ENCODE results near the gene MED27.

Gene MED27

DNA sequence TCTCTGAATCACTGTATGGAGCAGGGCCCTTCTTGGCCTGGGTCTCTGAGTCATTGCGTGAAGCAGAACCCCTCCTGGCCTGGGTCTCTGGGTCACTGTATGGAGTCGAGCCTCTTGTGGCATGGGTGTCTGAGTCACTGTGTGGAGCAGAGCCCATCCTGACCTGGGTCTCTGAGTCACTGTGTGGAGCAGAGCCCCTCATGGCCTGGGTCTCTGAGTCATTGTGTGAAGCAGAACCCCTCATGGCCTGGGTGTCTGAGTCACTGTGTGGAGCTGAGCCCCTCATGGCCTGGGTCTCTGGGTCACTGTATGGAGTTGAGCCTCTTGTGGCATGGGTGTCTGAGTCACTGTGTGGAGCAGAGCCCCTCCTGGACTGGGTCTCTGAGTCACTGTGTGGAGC lies 245.8 kb downstream of the MED27 start:
- no peak for DNase-seq (ENCODE audit: low spot score)

DNA sequence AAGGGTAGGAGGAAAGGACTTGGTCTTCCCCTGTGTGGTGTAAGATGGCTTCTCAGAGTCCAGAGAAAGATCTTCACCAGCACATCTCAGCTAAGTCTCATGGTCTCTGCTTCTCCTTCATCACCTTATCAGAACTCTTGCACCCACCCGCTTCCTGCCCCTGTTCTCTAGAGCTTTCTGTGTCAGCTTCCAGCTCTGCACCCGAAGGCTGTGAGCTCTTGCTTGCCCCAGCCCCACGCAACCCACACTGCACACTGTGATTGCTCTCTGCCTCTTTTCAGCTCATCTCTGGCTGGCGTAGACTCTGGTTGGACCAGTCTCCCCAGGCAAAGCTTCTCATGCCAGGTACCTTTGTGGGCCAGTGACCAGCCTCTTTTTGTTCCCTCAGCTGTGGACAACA lies 246.6 kb downstream of the MED27 start:
- no peak for DNase-seq (ENCODE audit: low spot score)

GRCh38 chr9:131831380-131832165 lies 248.1 kb downstream of the MED27 start:
- DNase-seq (ENCODE audit: low spot score): no peak

DNA sequence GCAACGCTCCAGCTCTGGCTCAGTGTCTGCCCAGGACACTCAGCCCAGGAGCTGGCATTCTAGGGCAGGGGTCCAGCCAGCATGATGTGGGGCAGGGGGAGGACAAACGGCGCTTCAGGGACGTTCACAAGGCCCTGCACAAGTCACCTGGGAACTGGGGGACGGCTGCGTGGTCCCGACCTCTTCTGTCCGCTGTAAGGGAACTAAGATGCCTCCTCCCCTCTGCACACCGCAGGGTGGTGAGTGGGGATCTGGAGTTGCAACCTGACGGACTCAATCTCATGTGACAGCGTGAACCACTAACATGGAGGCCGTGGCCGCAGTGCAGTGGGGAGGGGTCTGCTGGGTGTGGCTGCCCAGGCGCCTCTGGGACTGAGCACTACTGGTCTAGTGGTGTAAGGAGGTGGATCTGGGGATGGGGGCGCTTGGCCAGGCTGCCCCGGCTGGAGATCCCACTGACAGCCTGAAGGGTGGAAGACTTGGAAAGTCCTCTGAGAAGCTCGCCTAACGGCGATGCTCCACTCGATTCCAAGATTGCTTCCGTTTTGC lies 251.8 kb downstream of the MED27 start:
- no peak for DNase-seq (ENCODE audit: low spot score)

DNA sequence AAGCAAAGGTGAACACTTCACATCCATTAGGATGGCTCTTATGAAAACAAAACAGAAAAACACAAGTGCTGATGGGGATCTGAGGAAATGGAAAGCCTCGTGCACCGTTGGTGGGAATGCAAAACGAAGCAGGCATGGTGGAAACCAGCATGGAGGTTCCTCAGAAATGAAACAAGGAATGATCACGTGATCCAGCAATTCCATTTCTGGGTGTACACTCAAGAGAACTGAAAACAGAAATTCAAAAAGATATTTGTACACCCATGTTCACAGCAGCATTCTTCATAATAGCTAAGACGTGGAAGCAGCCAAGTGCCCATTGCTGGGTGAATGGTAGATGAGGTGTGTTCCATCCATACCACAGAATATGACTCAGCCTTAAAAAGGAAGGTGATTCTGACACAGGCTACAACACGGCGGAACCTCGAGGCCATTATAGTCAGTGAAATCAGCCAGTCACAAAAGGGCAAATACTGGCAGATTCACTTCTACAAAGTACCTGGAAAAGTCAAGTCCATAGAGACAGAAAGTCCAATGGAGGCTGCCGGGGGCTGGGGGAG lies 252.6 kb downstream of the MED27 start:
- no peak for DNase-seq (ENCODE audit: low spot score)

DNA sequence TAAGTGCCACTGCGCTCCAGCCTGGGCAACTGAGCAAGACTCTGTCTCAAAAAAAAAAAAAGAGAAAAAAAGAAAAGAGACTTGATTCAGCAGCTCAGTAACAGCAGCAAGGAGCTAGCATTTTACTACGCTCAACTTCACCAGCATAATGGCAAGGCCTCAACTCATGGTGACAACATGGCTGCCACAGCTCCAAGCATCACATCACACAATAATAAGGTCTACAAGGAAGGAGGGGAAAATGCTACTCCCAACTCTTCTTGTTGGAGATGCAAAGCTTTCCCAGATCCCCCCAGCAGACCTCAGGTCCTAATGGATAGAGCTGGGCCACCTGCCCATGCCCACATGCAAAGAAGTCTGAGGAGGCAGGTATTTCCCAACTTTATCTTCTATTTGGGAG lies 253.6 kb downstream of the MED27 start:
- no peak for DNase-seq (ENCODE audit: low spot score)

GRCh38 chr9:131824953-131825495 lies 254.6 kb downstream of the MED27 start:
- DNase-seq (ENCODE audit: low spot score): no peak

- no peak for DNase-seq (ENCODE audit: low spot score)
Observed at GRCh38 chr9:131824155-131824594, 255.5 kb downstream of the MED27 start.

DNA sequence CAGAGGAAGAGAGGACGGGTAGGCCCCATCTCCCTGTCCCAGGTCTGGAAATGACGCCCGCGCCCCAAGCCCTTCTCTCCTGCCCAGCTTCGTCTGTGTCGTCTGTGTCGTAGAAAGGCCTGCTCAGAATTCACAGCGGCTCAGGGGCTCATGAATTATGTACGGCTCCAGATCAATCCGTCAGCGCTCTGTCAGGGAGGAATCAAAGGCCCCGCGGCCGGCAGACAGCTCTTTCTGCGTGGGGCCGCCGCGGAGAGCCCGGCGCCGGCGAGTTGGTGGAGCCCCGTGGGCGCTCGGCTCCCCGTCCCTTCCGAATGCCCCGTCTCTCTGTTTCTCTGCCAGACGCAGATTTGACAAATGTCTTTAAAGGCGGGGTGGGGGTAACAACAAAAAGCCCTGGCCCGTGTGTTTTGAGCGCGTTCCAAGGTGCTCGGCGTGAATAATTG lies 255.9 kb downstream of the MED27 start:
- DNase-seq (ENCODE audit: low spot score): no peak

DNA sequence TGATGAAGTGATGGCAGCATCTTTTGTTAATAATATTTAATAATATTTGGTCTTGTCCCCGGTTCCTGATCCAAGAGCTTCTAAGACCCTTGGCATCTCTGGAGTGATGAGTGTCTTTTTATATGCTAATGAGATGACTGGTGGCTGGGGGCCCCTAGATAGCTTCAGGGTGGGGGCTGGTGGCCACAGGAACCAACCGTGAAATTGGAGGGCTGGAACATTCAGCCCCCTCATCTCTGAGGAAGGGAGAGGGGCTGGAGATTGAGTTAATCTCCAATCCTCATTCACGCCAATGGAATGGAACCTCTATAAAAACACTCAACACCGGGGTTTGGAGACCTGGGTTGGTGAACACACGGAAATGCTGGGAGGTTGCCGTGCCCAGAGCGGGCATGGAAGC lies 261.6 kb downstream of the MED27 start:
- DNase-seq (ENCODE audit: low spot score): no peak

DNA sequence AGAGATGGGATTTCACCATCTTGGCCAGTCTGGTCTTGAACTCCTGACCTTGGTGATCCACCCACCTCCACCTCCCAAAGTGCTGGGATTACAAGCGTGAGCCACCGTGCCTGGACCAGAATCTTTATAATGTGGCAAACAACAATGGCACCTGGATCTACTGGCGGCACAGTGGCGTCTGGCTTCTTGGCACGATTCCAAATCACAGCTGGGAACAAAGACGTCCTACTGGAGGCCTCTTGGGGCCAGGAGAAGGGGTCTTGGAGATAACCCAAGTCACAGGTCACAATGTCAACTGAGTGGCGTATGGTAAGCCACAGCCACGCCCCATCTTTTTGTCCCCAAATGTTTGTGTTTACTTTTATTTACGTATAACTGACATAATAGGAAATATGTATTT lies 262.0 kb downstream of the MED27 start:
- no peak for DNase-seq (ENCODE audit: low spot score)

DNA sequence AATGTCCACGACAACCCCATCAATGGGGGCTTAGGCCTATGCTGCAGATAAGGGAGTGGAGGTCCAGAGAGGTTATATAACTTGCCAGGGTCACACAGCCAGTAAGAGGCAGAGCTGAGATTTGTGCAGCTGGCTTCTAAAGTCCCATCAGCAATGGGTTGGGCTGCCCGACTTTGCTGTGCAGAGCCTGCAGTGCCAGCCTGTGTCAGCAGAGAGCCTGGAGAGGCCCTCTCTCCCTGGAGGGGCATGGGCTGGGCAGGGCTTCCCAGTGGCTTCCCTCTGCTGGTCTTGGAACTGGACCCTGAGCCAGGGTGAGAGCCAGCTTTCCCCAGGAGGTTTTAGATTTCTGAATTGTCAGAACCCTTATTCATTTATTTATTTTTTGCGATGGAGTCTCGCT lies 262.6 kb downstream of the MED27 start:
- no peak for DNase-seq (ENCODE audit: low spot score)

DNA sequence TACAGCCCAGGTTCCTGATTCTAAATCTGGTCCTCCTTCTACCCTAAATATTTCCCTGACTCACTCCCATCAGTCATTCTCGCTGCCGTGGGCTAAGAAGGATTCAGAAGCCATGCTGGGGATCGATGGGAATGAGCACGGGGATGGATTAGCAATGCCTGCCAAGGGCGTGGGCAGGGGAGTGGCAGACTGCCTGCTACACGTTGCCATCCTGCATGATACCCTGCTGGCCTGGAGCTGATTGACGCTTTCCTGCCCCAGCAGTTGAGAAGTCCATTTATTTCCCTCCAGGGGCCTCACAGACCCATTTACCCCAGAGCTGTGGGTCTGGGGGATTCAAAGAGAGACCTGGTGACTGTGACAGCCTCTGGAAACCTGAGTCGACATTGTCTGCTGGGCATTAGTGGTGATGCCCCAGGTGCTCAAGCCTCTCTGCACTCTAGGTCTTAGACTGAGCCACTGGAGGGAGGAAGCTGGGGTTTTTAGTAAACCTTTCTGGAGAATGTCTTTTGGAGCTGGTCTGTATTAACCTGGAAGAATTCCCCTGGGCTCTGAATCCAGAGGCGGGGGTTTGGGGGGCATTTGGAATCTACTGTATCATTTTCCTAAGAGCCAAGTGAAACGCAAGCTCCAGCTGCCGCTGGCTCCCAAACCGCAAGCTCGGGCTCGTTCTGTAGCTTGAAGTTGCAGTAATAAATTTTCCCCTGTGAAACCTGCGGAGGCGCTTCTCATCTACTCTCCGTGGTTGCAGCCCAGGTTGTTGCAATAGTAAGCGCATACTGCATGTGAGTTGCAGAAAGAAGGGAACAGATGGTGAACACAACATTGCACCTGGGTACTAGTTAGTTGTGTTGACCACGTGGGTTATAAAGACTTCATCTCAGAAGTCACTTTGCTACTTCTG lies 263.4 kb downstream of the MED27 start:
- DNase-seq (ENCODE audit: low spot score): no peak

DNA sequence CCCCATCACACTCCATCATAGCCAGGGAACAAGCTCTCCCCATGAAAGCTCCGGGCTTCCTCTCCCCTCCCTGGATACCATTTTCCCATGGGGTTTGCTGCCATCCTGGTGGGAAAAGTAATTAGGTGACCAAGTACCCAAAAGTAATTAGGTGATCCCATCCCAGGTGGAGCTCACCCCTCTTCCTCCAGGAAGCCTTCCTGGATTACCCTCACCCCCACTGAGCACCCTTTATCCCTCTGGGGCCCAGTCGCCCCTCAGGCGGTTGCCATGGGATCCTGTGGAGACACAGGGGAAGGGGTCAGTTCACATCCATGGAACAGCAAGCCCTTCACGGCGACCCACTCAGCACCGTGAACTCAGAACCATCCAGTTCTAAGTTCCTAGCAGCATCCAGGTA lies 265.0 kb downstream of the MED27 start:
- no peak for DNase-seq (ENCODE audit: low spot score)

- DNase-seq (ENCODE audit: low spot score): no peak
Observed at GRCh38 chr9:131813116-131813515, 266.6 kb downstream of the MED27 start.

DNA sequence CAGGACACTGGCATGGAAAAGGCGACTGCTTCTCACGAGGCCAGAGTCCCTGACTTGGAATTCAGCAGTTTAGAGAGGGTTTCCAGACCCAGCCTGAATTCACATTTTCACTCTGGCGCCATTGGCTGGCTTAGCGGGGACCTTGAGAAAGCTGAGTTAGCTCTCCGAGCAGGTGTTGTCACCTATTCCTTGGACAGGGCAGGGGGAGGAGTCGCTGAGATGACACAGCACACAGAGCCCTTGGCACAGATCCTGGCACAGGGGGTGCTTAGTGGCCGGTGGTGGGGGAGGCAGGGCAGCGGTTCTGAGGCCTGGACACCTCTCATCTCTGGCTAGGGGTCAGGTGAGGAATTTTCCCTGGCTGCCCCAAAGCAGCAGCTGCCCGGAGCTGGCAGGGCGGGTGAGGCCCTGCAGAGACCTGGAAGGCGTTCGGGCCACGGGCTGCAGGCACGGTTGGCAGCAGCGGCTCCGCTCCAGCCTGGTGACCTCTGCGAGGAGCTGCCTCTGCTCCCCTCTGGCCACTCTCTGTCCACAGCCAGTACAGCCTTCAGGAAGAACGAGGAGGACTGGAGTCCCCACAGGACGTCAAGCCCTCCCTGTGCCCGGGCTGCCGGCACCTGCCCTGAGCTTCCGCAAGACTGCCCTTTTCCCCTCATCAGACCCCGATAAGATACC lies 267.4 kb downstream of the MED27 start:
- no peak for DNase-seq (ENCODE audit: low spot score)

- no peak for DNase-seq (ENCODE audit: low spot score)
Observed at GRCh38 chr9:131811405-131811804, 268.3 kb downstream of the MED27 start.

GRCh38 chr9:131810351-131811170 lies 269.1 kb downstream of the MED27 start:
- peak; percentile 60 for DNase-seq (ENCODE audit: low spot score)

Data from HuH-7.5 (cell line).